Measurements from ENCODE around the gene FMO3.

Gene FMO3

DNA sequence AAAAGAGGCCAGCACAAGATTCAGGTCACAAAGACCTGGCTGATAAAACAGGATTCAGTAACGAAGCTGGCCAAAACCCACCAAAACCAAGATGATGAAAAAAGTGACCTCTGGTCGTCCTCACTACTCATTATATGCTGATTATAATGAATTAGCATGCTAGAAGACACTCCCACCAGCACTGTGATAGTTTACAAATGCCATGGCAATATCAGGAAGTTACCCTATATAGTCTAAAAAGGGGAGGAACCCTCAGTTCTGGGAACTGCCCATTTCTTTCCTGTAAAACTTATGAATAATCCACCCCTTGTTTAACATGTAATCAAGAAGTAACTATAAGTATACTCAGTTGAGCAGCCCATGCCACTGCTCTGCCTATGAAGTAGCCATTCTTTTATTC, 68.4 kb downstream of the FMO3 start:
- TF ChIP-seq NFIC (IDR thresholded peaks at IDR 0.05) (no peak), RAD21 (IDR thresholded peaks at IDR 0.05; ENCODE audit: low read depth) (no peak), TEAD4 (IDR thresholded peaks at IDR 0.05) (no peak), CEBPB (IDR thresholded peaks at IDR 0.05) (no peak), EP300 (IDR thresholded peaks at IDR 0.05; ENCODE audit: borderline replicate concordance) (no peak), TAF1 (IDR thresholded peaks at IDR 0.05; ENCODE audit: low read depth) (no peak), YY1 (IDR thresholded peaks at IDR 0.05; ENCODE audit: low read depth) (no peak), CREB1 (IDR thresholded peaks at IDR 0.05; ENCODE audit: low read depth) (no peak), TCF12 (IDR thresholded peaks at IDR 0.05; ENCODE audit: low read depth) (no peak), FOXM1 (IDR thresholded peaks at IDR 0.05; ENCODE audit: borderline replicate concordance, low read depth) (no peak), EGR1 (IDR thresholded peaks at IDR 0.05) (no peak), ZBTB7A (IDR thresholded peaks at IDR 0.05; ENCODE audit: low read depth) (no peak)
- TF ChIP-seq, protein P1, sequence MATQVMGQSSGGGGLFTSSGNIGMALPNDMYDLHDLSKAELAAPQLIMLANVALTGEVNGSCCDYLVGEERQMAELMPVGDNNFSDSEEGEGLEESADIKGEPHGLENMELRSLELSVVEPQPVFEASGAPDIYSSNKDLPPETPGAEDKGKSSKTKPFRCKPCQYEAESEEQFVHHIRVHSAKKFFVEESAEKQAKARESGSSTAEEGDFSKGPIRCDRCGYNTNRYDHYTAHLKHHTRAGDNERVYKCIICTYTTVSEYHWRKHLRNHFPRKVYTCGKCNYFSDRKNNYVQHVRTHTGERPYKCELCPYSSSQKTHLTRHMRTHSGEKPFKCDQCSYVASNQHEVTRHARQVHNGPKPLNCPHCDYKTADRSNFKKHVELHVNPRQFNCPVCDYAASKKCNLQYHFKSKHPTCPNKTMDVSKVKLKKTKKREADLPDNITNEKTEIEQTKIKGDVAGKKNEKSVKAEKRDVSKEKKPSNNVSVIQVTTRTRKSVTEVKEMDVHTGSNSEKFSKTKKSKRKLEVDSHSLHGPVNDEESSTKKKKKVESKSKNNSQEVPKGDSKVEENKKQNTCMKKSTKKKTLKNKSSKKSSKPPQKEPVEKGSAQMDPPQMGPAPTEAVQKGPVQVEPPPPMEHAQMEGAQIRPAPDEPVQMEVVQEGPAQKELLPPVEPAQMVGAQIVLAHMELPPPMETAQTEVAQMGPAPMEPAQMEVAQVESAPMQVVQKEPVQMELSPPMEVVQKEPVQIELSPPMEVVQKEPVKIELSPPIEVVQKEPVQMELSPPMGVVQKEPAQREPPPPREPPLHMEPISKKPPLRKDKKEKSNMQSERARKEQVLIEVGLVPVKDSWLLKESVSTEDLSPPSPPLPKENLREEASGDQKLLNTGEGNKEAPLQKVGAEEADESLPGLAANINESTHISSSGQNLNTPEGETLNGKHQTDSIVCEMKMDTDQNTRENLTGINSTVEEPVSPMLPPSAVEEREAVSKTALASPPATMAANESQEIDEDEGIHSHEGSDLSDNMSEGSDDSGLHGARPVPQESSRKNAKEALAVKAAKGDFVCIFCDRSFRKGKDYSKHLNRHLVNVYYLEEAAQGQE (IDR thresholded peaks at IDR 0.05; ENCODE audit: low read depth), result no peak
- TF ChIP-seq, protein P2, sequence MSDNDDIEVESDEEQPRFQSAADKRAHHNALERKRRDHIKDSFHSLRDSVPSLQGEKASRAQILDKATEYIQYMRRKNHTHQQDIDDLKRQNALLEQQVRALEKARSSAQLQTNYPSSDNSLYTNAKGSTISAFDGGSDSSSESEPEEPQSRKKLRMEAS (IDR thresholded peaks at IDR 0.05), result no peak
- TF ChIP-seq, protein P3, sequence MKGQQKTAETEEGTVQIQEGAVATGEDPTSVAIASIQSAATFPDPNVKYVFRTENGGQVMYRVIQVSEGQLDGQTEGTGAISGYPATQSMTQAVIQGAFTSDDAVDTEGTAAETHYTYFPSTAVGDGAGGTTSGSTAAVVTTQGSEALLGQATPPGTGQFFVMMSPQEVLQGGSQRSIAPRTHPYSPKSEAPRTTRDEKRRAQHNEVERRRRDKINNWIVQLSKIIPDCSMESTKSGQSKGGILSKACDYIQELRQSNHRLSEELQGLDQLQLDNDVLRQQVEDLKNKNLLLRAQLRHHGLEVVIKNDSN (IDR thresholded peaks at IDR 0.05), result no peak

DNA sequence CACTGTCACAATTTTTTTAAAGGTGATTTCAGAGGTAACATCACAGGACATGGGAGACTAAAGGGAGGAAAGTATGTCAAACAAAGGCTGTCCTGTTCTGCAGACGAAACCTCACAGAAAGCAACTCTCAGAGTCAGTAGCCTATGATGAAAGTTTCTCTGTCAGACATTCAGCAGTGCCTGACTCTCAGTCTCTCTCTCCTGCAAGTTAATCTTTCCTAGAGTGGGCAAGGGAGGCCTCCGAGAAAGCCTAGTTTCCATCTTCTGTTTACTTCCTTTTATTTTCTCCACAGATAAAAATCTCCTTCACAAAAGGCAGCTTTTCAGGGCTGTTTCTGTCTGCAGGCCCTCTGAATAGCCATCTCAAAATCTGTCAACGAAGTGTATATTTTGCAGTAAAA, 69.5 kb downstream of the FMO3 start:
- TF ChIP-seq CREB1 (IDR thresholded peaks at IDR 0.05; ENCODE audit: low read depth) (no peak), YY1 (IDR thresholded peaks at IDR 0.05; ENCODE audit: low read depth) (no peak), NFIC (IDR thresholded peaks at IDR 0.05) (no peak), EGR1 (IDR thresholded peaks at IDR 0.05) (no peak), TCF12 (IDR thresholded peaks at IDR 0.05; ENCODE audit: low read depth) (no peak), TEAD4 (IDR thresholded peaks at IDR 0.05) (no peak), EP300 (IDR thresholded peaks at IDR 0.05; ENCODE audit: borderline replicate concordance) (no peak), FOXM1 (IDR thresholded peaks at IDR 0.05; ENCODE audit: borderline replicate concordance, low read depth) (no peak), TAF1 (IDR thresholded peaks at IDR 0.05; ENCODE audit: low read depth) (no peak), RAD21 (IDR thresholded peaks at IDR 0.05; ENCODE audit: low read depth) (no peak), ZBTB7A (IDR thresholded peaks at IDR 0.05; ENCODE audit: low read depth) (no peak), CEBPB (IDR thresholded peaks at IDR 0.05) (no peak)
- TF ChIP-seq, protein P2 (IDR thresholded peaks at IDR 0.05), result no peak
- TF ChIP-seq, protein P1 (IDR thresholded peaks at IDR 0.05; ENCODE audit: low read depth), result no peak

DNA sequence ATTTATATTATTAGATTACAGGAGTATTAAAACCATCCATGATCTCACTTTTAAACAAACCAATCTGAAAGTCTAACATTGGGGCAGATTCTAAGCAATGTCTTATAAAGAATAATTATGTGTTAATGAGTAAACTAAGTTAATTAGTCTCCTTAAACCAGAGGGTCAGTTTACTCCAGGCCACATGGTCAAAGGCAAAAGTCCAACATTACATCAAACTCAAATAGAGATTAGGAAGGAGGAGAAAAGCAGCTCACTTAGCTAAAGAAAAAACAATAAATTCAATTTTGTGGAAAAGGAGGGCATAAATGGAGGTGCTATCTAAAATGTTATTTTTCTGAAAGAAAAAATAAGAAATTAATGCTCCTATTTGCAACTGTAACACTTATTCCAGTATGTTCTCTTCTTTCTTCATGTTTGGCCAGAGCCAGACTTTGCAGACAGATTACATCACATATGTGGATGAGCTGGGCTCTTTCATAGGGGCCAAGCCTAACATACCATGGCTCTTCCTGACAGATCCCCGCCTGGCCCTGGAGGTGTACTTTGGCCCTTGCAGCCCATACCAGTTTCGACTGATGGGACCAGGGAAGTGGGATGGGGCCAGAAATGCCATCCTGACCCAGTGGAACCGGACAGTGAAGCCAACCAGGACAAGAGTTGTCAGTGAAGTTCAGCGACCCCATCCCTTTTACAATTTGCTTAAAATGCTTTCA, 70.1 kb downstream of the FMO3 start:
- TF ChIP-seq ZBTB7A (IDR thresholded peaks at IDR 0.05; ENCODE audit: low read depth), result no peak
- TF ChIP-seq EGR1 (IDR thresholded peaks at IDR 0.05), result no peak
- TF ChIP-seq, protein P2 (IDR thresholded peaks at IDR 0.05), result no peak
- TF ChIP-seq, protein P3 (IDR thresholded peaks at IDR 0.05), result no peak
- TF ChIP-seq, protein P1 (IDR thresholded peaks at IDR 0.05; ENCODE audit: low read depth), result no peak
- TF ChIP-seq TAF1 (IDR thresholded peaks at IDR 0.05; ENCODE audit: low read depth), result no peak
- no peak for TF ChIP-seq EP300 (IDR thresholded peaks at IDR 0.05; ENCODE audit: borderline replicate concordance)
- no peak for TF ChIP-seq TEAD4 (IDR thresholded peaks at IDR 0.05)
- TF ChIP-seq NFIC (IDR thresholded peaks at IDR 0.05), result no peak
- no peak for TF ChIP-seq TCF12 (IDR thresholded peaks at IDR 0.05; ENCODE audit: low read depth)
- no peak for TF ChIP-seq CREB1 (IDR thresholded peaks at IDR 0.05; ENCODE audit: low read depth)

DNA sequence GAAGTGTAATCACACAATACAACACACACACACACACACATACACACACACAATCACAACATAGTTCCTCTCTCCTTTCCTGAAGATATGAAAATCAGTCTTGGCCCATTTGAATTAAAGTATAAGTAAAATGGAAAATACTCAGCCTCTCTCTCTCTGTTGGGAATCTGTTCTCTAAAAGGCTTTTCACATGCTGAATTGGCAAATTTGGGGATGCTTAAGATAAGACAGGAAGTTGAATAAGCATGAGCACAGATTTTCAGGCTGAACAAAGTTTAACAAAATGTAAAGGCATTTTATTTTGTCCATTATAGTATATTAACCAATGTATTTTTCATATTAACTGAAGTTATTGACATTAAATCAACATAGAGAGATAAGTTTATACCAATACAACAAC, 70.7 kb downstream of the FMO3 start:
- TF ChIP-seq FOXM1 (IDR thresholded peaks at IDR 0.05; ENCODE audit: borderline replicate concordance, low read depth) (no peak), TEAD4 (IDR thresholded peaks at IDR 0.05) (no peak)
